Measurements from ENCODE around the gene UBR4. TPM values are rescaled to one million over a fixed set of nuclear protein-coding genes. Genes with fewer than 3 reads are reported as not detected.

The UBR4 gene
- total and polyA plus RNA-seq, 7 donors, result 32.4 to 215 (median 73.5) TPM

DNA sequence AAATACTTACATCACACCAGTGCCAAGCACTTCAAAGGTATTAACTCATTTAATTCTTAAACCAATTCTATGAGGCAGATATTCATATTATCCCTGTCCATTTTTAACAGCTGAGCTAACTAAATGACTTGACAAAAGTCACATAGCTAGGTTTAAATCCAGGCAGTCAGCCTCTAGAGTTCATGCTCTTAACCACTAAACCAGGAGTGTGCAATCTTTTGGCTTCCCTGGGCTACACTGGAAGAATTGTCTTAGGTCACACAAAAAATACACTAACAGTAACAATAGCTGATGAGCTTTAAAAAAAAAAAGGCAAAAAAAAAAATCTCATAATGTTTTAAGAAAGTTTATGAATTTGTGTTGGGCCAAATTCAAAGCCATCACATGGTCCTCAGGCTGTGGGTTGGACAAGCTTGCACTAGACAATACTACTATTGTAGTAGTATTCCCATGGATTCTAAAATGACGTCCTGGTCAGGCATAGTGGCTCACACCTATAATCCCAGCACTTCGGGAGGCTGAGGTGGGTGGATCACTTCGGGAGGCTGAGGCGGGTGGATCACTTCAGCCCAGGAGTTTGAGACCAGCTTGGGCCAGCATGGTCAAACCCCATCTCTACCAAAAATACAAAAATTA is 10.0 kb downstream of the UBR4 start:
- intact Hi-C loops (cut with DNase I), result loop anchor here (10.0 kb wide), 1 partner anchor 985 kb away; the partner anchor contains the start of genes PLA2G2C and UBXN10
- H3K4me1 ChIP-seq, result peaks cover 0 to 39% (median 28%) of the 10 kb centered on the region in 4 donors
- no peak overlapping the region for H3K4me3 ChIP-seq
- no peaks in the 10 kb centered on the region for H3K9me3 ChIP-seq
- TF ChIP-seq POLR2AphosphoS5 (IDR thresholded peaks at IDR 0.05) (no peak), EP300 (IDR thresholded peaks at IDR 0.05) (no peak), POLR2A (IDR thresholded peaks at IDR 0.05) (no peak)
- TF ChIP-seq, protein P1, sequence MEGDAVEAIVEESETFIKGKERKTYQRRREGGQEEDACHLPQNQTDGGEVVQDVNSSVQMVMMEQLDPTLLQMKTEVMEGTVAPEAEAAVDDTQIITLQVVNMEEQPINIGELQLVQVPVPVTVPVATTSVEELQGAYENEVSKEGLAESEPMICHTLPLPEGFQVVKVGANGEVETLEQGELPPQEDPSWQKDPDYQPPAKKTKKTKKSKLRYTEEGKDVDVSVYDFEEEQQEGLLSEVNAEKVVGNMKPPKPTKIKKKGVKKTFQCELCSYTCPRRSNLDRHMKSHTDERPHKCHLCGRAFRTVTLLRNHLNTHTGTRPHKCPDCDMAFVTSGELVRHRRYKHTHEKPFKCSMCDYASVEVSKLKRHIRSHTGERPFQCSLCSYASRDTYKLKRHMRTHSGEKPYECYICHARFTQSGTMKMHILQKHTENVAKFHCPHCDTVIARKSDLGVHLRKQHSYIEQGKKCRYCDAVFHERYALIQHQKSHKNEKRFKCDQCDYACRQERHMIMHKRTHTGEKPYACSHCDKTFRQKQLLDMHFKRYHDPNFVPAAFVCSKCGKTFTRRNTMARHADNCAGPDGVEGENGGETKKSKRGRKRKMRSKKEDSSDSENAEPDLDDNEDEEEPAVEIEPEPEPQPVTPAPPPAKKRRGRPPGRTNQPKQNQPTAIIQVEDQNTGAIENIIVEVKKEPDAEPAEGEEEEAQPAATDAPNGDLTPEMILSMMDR (IDR thresholded peaks at IDR 0.05), result no peak
- no peak overlapping the region for H3K27ac ChIP-seq
- no peaks in the 10 kb centered on the region for H3K27me3 ChIP-seq
- 47 to 86% methylated on average over 4 of the region's 4 CpGs for WGBS, 2 donors
- peaks cover 30 to 56% (median 43%) of the 10 kb centered on the region in 4 donors for H3K36me3 ChIP-seq
- no peak for DNase-seq

DNA sequence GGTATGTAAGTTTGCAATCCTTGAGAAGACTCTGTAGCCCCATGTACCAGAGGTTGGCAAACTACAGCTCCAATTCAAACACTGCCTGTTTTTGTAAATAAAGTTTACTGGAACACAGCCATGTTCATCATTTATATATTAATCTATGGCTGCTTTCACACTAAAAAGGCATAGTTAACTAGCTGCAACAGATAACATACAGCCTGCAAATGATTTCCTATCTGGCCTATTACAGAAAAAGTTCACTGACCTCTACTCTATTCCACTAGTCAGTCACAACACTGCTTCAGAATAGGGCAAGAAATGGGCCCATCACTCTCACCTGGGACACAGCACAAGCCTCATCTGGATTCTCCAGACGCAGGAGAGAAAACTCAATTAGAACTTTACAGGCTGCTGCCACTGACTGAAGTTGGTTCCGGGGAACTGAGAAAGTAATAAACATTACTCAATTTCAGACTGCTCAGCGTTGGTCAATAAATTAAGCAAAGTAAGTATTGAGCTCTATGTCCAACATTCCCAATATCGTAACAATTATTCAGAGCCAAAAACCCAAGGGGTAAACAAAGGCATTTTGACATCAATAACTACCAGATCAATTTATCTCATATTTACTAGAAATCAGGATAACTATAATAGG is 10.6 kb downstream of the UBR4 start:
- H3K27ac ChIP-seq, result no peak overlapping the region
- 91 to 94% methylated on average over 4 of the region's 4 CpGs for WGBS, 2 donors
- H3K36me3 ChIP-seq, result peaks cover 30 to 62% (median 45%) of the 10 kb centered on the region in 4 donors

DNA sequence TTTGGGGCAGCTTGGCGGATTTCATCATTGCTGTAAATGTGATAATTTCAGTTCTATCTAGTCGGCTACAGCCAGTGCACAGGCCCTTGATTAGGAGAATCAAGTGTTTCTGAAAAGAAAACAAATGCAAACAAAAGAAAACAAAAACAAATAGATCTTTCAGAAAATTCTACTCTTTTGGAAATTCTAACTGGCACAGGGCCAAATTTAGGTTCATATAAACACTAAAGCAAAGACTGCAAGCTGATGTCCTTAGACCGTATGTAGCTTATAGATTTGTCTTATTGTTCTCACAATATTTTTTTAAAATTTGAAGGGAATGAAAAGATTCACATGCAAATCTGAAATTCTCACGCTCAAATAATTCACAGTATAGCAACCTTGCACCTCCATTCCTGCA is 11.2 kb downstream of the UBR4 start:
- TF ChIP-seq, protein P1 (IDR thresholded peaks at IDR 0.05), result no peak
- TF ChIP-seq POLR2AphosphoS5 (IDR thresholded peaks at IDR 0.05) (no peak), POLR2A (IDR thresholded peaks at IDR 0.05) (no peak)
- Histone ChIP-seq H3K27me3 (no peaks in the 10 kb centered on the region), H3K4me3 (no peak overlapping the region), H3K9me3 (no peaks in the 10 kb centered on the region), H3K4me1 (peaks cover 0 to 26% (median 20%) of the 10 kb centered on the region in 4 donors), H3K36me3 (peaks cover 30 to 68% (median 51%) of the 10 kb centered on the region in 4 donors), H3K27ac (no peak overlapping the region)
- no peak for DNase-seq
- intact Hi-C loops (cut with DNase I), result no loop called here
- 90% methylated on average over 4 of the region's 4 CpGs for WGBS, 2 donors

More for the DNA sequence above, 10.6 kb downstream of the UBR4 start:
- Histone ChIP-seq H3K4me3 (no peak overlapping the region), H3K27me3 (no peaks in the 10 kb centered on the region), H3K4me1 (peaks cover 0 to 33% (median 25%) of the 10 kb centered on the region in 4 donors), H3K9me3 (no peaks in the 10 kb centered on the region)
- DNase-seq, result no peak
- intact Hi-C loops (cut with DNase I), result no loop called here
- no peak for TF ChIP-seq POLR2AphosphoS5 (IDR thresholded peaks at IDR 0.05)
- TF ChIP-seq POLR2A (IDR thresholded peaks at IDR 0.05), result no peak
- TF ChIP-seq, protein P1 (IDR thresholded peaks at IDR 0.05), result no peak
- no peak for TF ChIP-seq EP300 (IDR thresholded peaks at IDR 0.05)

DNA sequence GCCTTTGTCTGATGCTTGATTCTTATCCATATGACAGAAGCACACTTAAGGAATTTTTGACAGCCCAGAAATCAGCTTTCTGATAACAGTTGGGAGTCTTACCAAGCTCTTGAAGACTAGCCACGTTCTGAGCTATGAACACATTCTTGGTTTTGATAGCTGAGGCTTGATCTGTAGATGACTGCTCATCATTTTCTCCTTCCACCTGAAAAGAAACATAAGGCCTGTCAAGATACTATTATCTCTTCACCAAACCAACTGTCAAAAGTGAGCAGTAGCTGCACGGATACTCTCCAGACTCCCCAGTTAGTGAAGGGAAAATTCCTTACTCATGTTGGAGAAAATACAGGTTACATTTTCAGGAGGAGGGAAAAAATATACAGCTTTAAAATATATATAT is 12.2 kb downstream of the UBR4 start:
- WGBS, 2 donors, result 92 to 94% methylated on average over 2 of the region's 2 CpGs

More for the DNA sequence above, 12.2 kb downstream of the UBR4 start:
- Histone ChIP-seq H3K9me3 (no peaks in the 10 kb centered on the region), H3K4me1 (peaks cover 0 to 17% (median 11%) of the 10 kb centered on the region in 4 donors), H3K4me3 (no peak overlapping the region), H3K36me3 (peaks cover 36 to 78% (median 61%) of the 10 kb centered on the region in 4 donors), H3K27me3 (no peaks in the 10 kb centered on the region), H3K27ac (no peak overlapping the region)
- intact Hi-C loops (cut with DNase I), result no loop called here
- DNase-seq, result no peak
- no peak for TF ChIP-seq EP300 (IDR thresholded peaks at IDR 0.05)
- TF ChIP-seq POLR2A (IDR thresholded peaks at IDR 0.05), result no peak
- TF ChIP-seq, protein P1 (IDR thresholded peaks at IDR 0.05), result no peak
- TF ChIP-seq POLR2AphosphoS5 (IDR thresholded peaks at IDR 0.05), result no peak

Data from sigmoid colon (tissue), 7 donors.